Measurements from ENCODE around the gene SLC15A3. TPM values are rescaled to one million over a fixed set of nuclear protein-coding genes. Genes with fewer than 3 reads are reported as not detected.

The SLC15A3 gene
- total RNA-seq, 1 experiment from 2014 or later: 10.2 TPM

- TF ChIP-seq HMGXB4 (CRISPR knock-in tag; IDR thresholded peaks at IDR 0.05) (no peak), USF2 (CRISPR knock-in tag; IDR thresholded peaks at IDR 0.05) (no peak), ATF1 (CRISPR knock-in tag; IDR thresholded peaks at IDR 0.05) (no peak), RELA (CRISPR knock-in tag; IDR thresholded peaks at IDR 0.05; ENCODE audit: borderline replicate concordance) (no peak), CREB1 (CRISPR knock-in tag; IDR thresholded peaks at IDR 0.05) (no peak), ATF6 (CRISPR knock-in tag; IDR thresholded peaks at IDR 0.05) (no peak)
These were observed 4.3 kb downstream of the SLC15A3 start (continued) for GRCh38 chr11:60947700-60948099.

GRCh38 chr11:60946601-60947264, 5.2 kb downstream of the SLC15A3 start:
- H3K9me3 Mint-ChIP-seq: no peaks in the 10 kb centered on the region
- ChIA-PET CTCF (interaction anchor here (1.0 kb wide), 1 partner anchor 116 kb away, joined by 4 read pairs; no protein-coding TSS in a partner anchor), POLR2A (no interaction called here)
- peaks cover 25% of the 10 kb centered on the region for H3K4me1 Mint-ChIP-seq
- peaks cover 26% of the 10 kb centered on the region for H3K27me3 Mint-ChIP-seq (ENCODE audit: low read depth)
- no peaks in the 10 kb centered on the region for H3K36me3 Mint-ChIP-seq
- TF ChIP-seq FOXP4 (CRISPR knock-in tag; IDR thresholded peaks at IDR 0.05) (no peak), SP1 (CRISPR knock-in tag; conservative IDR thresholded peaks at IDR 0.05) (no peak), ZNF512 (CRISPR knock-in tag; IDR thresholded peaks at IDR 0.05; ENCODE audit: borderline replicate concordance) (no peak), USF2 (CRISPR knock-in tag; IDR thresholded peaks at IDR 0.05) (no peak), ZNF396 (CRISPR knock-in tag; IDR thresholded peaks at IDR 0.05; ENCODE audit: borderline replicate concordance) (no peak), FOXP1 (CRISPR knock-in tag; IDR thresholded peaks at IDR 0.05; ENCODE audit: borderline replicate concordance) (no peak), ZNF121 (CRISPR knock-in tag; IDR thresholded peaks at IDR 0.05) (no peak), E2F4 (CRISPR knock-in tag; IDR thresholded peaks at IDR 0.05; ENCODE audit: borderline replicate concordance, low read depth) (no peak), ZNF425 (CRISPR knock-in tag; conservative IDR thresholded peaks at IDR 0.05) (no peak), USF1 (CRISPR knock-in tag; IDR thresholded peaks at IDR 0.05) (no peak)
- no peak overlapping the region for H3K4me3 Mint-ChIP-seq
- H3K27ac Mint-ChIP-seq: no peak overlapping the region
- DNase-seq (ENCODE audit: low spot score) (no peak), ATAC-seq (no peak)
